ENCODE results near the gene PARG. TPM values are rescaled to one million over a fixed set of nuclear protein-coding genes. Genes with fewer than 3 reads are reported as not detected.
"Not testable (repeated sequence)": the region's sequence is repeated elsewhere in the genome, so short reads cannot be mapped to it uniquely, and the experiment has no call there.

The PARG gene
- total RNA-seq, 2 experiments from 2014 or later = 29.9 to 31.6 TPM

DNA sequence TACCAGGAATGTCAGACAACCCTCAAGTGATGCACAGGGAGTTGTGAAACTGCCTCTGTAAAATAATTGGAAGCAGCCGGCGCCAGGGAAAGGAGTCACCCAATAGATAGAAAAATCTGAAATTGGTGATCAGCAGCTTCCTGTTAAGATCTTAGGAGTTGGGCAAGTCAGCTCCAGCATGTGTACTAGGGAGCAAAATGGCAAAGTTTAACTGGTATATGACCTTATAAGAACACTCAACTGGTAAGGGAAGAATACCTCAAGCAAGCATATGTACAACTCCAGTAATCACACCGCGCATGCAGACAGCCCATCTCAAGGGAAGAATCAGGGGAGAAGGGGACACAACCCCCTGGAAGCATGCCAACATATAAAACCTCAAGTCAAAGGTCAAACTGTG is 18.3 kb downstream of the PARG start:
- H3K27me3 Mint-ChIP-seq, H3K4me1 Mint-ChIP-seq, H3K36me3 Mint-ChIP-seq, DNase-seq, H3K9me3 Mint-ChIP-seq, H3K27ac Mint-ChIP-seq, H3K4me3 Mint-ChIP-seq: not testable (repeated sequence)

DNA sequence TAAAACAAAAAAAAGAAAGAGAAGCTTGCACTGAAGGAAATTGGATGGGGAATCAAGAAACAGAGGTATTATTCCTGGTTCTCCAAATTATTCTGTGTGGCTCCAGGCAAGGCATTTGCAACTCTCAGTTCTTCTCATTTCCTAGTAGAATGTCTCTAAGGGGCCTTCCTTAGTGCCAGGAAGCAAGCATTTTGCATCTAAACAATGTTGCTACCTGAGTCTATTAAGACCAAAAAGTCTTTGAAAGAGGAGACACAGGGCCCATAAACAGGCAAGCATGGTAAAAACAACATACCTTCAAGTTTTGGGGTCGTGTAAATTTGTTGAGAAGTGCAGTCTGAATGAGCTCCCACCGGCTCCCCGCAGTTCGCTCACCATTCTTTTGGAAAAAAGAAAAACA is 19.8 kb downstream of the PARG start:
- H3K4me1 Mint-ChIP-seq, H3K27ac Mint-ChIP-seq, DNase-seq, H3K36me3 Mint-ChIP-seq, H3K27me3 Mint-ChIP-seq, H3K4me3 Mint-ChIP-seq, H3K9me3 Mint-ChIP-seq: not testable (repeated sequence)

GRCh38 chr10:49917927-49918326 is 23.9 kb downstream of the PARG start:
- H3K36me3 Mint-ChIP-seq, H3K4me1 Mint-ChIP-seq, H3K4me3 Mint-ChIP-seq, H3K9me3 Mint-ChIP-seq, H3K27me3 Mint-ChIP-seq, DNase-seq, H3K27ac Mint-ChIP-seq: not testable (repeated sequence)

DNA sequence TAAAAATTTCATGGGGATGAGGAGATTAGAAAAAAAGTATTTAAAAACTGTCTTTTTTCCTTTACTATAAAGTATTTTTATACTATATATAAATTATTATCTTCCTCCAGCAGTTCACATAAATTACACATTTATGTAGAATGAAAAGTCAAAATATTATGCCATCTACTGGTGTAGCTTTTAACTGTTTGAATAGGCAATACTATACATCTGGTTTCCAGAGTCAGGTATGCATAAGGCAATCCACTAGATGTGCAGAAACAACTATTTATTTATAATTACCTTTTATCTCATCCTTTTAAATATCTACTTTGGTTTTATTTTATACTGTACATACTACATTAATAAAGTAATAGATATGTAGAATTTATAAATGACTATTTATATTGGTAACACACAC is 25.4 kb downstream of the PARG start:
- not testable (repeated sequence) for H3K27me3 Mint-ChIP-seq, H3K4me3 Mint-ChIP-seq, H3K36me3 Mint-ChIP-seq, DNase-seq, H3K27ac Mint-ChIP-seq, H3K4me1 Mint-ChIP-seq, H3K9me3 Mint-ChIP-seq

DNA sequence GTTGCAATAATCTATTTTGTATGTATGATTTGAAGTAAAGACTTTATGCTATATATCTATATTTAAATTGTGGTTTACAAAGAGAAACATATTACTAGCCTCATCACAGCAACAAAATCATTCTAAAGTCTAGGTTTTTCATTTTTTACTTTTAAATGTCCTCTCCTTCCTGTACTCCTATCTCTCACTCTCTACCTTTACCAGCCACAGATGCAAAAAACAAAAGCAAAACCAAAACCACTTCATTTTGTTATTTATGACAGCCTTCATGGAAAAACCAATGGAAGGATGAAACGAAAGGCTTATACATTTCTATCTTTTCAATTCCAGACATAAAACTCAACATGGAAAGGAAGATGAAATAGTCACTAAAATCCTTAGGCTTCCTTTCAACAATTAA is 31.5 kb downstream of the PARG start:
- H3K27me3 Mint-ChIP-seq, DNase-seq, H3K27ac Mint-ChIP-seq, H3K4me3 Mint-ChIP-seq, H3K36me3 Mint-ChIP-seq, H3K9me3 Mint-ChIP-seq, H3K4me1 Mint-ChIP-seq: not testable (repeated sequence)

DNA sequence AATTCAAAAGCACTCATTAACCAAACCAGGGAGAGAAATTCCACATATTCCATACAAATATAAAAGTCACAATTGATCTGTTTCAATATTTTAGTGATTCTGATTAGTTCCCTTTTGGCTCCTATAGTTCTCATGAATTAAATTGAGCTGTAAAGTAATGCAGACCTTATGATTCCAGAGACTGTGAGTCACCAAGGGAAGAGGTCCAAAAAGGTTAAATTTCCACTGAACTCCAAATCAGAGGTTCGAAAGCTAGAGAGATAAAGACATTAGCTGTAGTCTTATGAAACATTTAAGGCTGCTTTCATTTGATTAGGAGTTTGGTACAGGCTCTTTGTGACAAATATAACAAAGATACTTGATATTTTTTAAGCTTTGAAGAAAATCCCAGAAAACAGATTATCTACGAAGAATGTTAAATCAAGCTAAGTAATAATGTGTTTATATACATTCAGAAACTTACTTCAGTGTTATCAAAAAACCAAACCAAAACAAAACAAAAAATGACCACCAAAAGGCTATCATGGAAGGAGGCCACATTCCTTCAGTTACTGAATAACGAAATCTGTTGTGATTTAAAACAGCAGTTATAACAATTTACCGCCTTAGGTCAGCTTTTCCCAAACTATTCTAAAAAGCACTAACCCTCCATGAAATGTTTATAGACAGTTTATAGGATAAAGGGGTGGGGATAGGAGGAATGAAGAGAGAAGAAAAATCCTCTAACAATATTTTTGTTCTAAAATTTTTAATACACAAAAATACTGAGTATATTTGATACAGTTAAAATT is 33.3 kb downstream of the PARG start:
- not testable (repeated sequence) for H3K27me3 Mint-ChIP-seq, H3K4me1 Mint-ChIP-seq, H3K4me3 Mint-ChIP-seq, H3K36me3 Mint-ChIP-seq, DNase-seq, H3K9me3 Mint-ChIP-seq, H3K27ac Mint-ChIP-seq

GRCh38 chr10:49903829-49904228 is 38.0 kb downstream of the PARG start:
- DNase-seq, H3K4me3 Mint-ChIP-seq, H3K9me3 Mint-ChIP-seq, H3K27ac Mint-ChIP-seq, H3K4me1 Mint-ChIP-seq, H3K27me3 Mint-ChIP-seq: not testable (repeated sequence)
- peaks cover 14% of the 10 kb centered on the region for H3K36me3 Mint-ChIP-seq

- not testable (repeated sequence) for H3K9me3 Mint-ChIP-seq
Observed at GRCh38 chr10:49900406-49900805, 41.4 kb downstream of the PARG start.

DNA sequence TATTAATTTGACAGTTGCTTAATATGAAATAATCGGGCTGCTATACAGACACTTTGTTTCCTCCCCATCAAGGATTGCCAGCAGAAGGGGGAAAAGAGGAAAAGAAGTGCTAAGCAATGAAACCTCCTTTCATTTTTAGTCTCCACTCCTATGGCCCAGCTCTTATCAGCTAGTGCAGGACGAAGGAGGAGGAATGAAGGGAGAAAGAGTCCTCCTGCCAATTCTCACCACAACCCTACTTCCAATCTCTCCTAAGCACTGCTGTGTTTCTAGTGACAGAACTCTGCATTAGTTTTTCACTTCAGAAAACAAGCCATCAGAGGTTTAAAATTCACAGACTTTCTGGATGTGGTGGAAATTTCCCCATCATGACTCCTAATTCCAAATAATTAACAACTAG is 41.8 kb downstream of the PARG start:
- H3K27me3 Mint-ChIP-seq, DNase-seq, H3K27ac Mint-ChIP-seq, H3K4me1 Mint-ChIP-seq, H3K4me3 Mint-ChIP-seq, H3K9me3 Mint-ChIP-seq: not testable (repeated sequence)
- H3K36me3 Mint-ChIP-seq = peaks cover 27% of the 10 kb centered on the region

More at GRCh38 chr10:49900406-49900805, 41.4 kb downstream of the PARG start:
- not testable (repeated sequence) for H3K4me1 Mint-ChIP-seq, H3K27ac Mint-ChIP-seq, H3K27me3 Mint-ChIP-seq, H3K4me3 Mint-ChIP-seq, DNase-seq
- H3K36me3 Mint-ChIP-seq = peaks cover 24% of the 10 kb centered on the region

DNA sequence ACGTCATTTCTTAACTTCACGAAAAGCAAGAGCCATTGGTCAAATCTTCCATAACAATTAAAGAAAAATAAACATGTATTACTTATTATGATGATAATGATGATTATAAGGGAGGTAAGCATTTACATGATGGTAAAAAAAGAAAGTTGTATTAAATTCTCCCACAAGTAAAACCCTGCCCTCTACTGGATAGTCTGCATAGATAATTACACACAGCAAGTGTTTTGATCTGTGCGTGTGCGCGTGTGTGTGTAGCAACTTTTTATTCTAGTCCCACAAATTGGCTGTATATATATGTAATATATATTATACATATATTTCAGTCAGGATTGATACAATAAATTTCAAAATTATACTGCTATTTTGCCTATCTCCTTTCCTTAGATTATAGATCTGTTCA is 51.8 kb downstream of the PARG start:
- H3K4me1 Mint-ChIP-seq, H3K4me3 Mint-ChIP-seq, DNase-seq, H3K27ac Mint-ChIP-seq, H3K9me3 Mint-ChIP-seq, H3K27me3 Mint-ChIP-seq: not testable (repeated sequence)
- peaks cover 15% of the 10 kb centered on the region for H3K36me3 Mint-ChIP-seq

GRCh38 chr10:49884739-49885331 is 57.0 kb downstream of the PARG start:
- not testable (repeated sequence) for H3K27ac Mint-ChIP-seq, H3K9me3 Mint-ChIP-seq, DNase-seq, H3K27me3 Mint-ChIP-seq, H3K4me3 Mint-ChIP-seq, H3K4me1 Mint-ChIP-seq
- H3K36me3 Mint-ChIP-seq = peaks cover 17% of the 10 kb centered on the region

DNA sequence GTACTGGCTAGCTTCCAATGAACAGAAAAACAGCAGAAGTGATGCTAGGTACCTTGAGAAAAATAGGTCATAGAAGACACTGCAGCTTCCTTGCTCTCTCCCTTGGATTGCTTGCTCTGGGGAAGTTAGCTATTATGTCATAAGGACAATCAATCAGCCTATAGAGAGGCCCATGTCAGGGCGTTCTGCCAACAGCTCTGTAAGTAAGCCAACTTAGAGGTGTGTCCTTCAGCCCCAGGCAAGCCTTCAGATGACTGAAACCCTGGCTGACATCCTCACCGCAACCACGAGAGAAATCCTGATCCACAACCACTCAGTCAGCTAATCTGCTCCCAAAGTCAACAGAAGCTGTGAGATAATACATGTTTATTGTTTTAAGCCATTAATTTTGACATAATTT is 58.0 kb downstream of the PARG start:
- not testable (repeated sequence) for DNase-seq, H3K4me3 Mint-ChIP-seq, H3K27ac Mint-ChIP-seq, H3K27me3 Mint-ChIP-seq, H3K9me3 Mint-ChIP-seq, H3K4me1 Mint-ChIP-seq
- peaks cover 15% of the 10 kb centered on the region for H3K36me3 Mint-ChIP-seq

- peaks cover 15% of the 10 kb centered on the region for H3K36me3 Mint-ChIP-seq
- DNase-seq, H3K4me3 Mint-ChIP-seq, H3K9me3 Mint-ChIP-seq, H3K27me3 Mint-ChIP-seq, H3K4me1 Mint-ChIP-seq, H3K27ac Mint-ChIP-seq: not testable (repeated sequence)
Observed at GRCh38 chr10:49882327-49882726, 59.5 kb downstream of the PARG start.

DNA sequence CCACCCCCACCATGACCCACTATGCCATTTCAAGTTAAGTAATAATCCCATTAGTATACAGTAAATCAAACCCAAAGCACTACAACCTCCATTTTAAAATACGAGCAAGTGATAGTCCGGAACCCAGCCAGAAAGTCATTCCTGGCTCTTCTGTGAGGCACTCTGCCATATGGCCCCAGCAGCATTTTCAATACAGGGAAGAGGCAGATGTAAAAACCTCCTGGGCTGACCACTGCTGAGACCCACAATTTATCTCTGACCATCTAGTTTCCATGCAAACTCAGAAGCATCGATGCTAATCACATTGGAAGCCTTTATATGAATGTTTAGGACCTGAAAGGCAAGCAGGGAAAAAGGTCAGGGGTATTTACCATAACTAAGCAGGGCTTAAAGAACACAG is 69.1 kb downstream of the PARG start:
- not testable (repeated sequence) for H3K27ac Mint-ChIP-seq, H3K36me3 Mint-ChIP-seq, DNase-seq, H3K27me3 Mint-ChIP-seq, H3K4me3 Mint-ChIP-seq, H3K4me1 Mint-ChIP-seq, H3K9me3 Mint-ChIP-seq

DNA sequence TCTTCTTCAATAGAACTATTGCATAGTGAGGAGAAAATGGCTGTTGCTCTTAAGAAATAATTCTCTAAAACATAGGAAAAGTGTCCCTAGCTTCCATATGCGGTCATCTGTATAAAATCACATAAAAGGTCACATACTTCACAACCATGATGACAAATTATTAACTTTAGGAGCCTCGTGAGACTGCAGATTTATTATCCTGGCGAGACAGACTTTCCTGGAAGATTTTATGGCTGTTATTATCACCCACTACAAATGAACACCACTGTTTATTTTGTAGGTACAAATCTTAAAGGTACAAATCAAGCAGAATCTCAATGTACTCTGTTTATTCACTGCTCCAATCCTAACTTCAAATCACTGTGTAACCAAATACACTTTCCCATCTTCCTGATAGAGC is 70.4 kb downstream of the PARG start:
- H3K9me3 Mint-ChIP-seq, DNase-seq, H3K36me3 Mint-ChIP-seq, H3K27ac Mint-ChIP-seq, H3K27me3 Mint-ChIP-seq, H3K4me1 Mint-ChIP-seq, H3K4me3 Mint-ChIP-seq: not testable (repeated sequence)

DNA sequence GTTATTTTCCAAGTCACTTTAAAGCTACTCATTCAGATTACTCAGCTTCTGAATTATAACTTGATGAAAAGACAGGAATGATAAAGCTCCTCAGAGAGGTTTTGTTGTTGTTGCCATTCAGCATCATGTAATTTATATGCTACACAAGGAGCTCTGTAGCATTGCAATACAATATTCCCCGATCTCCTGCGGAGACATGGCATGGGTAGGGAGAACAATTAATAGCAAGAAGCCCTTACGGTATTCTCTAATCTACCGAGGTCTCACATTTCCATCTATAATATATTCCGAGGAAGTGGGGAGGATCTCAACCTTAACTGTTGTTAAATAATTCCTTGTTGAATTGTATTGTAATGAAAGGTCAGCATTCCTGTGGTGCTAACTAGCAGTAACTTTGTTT is 81.9 kb downstream of the PARG start:
- H3K4me3 Mint-ChIP-seq, DNase-seq, H3K27ac Mint-ChIP-seq, H3K27me3 Mint-ChIP-seq, H3K4me1 Mint-ChIP-seq, H3K36me3 Mint-ChIP-seq, H3K9me3 Mint-ChIP-seq: not testable (repeated sequence)

Measured in activated naive CD8-positive, alpha-beta T cell treated with anti-CD3 and anti-CD28 coated beads for 36 hours (primary cell).